PC-3 (cell line): Measurements from ENCODE around the gene MGAT5. TPM values are rescaled to one million over a fixed set of nuclear protein-coding genes. Genes with fewer than 3 reads are reported as not detected.

Experiments used
- ATAC-seq: fragments of 200-7000 bp; cut with Tn5 transposase; 2 replicates; pipeline ENCODE4 v1.9.1; 2020; ENCODE audit warnings: mild to moderate bottlenecking, moderate library complexity
- BruUV-seq: library from RNA; stranded (reverse); fragments of 400-500 nt; replicated peaks from 2 replicates; lab custom pipeline; 2021; lab: Mats Ljungman, UMichigan
- CTCF ChIA-PET: fragments of 300-600 bp; sonication (Branson Sonifier 250); formaldehyde crosslinking; loops from one replicate; lab custom pipeline; 2022; ENCODE audit warnings: antibody characterized with exemption; lab: Charles Lee
- POLR2A ChIA-PET: fragments of 300-600 bp; sonication (Branson Sonifier 250); formaldehyde crosslinking; loops from one replicate; lab custom pipeline; 2022; ENCODE audit warnings: antibody characterized with exemption; ENCODE audit not compliant: unreplicated experiment; lab: Charles Lee
- DNase-seq: peaks from one replicate; pipeline ENCODE4 v3.0.0-alpha.2; 2015
- H2AFZ ChIP-seq: fragments of 300-600 bp; sonication (generic); 2 replicates; pipeline ENCODE4 v1.6.0; 2016; ENCODE audit warnings: antibody characterized with exemption, low read length
- H3F3A ChIP-seq: fragments of 300-600 bp; sonication (generic); one replicate; pipeline ENCODE4 v1.6.0; 2017; ENCODE audit warnings: antibody characterized with exemption, low read length, control low read depth, mild to moderate bottlenecking; ENCODE audit not compliant: unreplicated experiment
- H3K27ac ChIP-seq: fragments of 300-600 bp; sonication (generic); 2 replicates; pipeline ENCODE4 v1.5.1; 2016; ENCODE audit warnings: mild to moderate bottlenecking, low read length
- H3K27me3 ChIP-seq: fragments of 300-600 bp; sonication (generic); 2 replicates; pipeline ENCODE4 v1.6.1; 2016; ENCODE audit warnings: low read length, mixed read lengths
- H3K36me3 ChIP-seq: fragments of 300-600 bp; sonication (generic); 2 replicates; pipeline ENCODE4 v1.6.1; 2016; ENCODE audit warnings: low read depth, mixed run types, low read length, mixed read lengths
- H3K4me1 ChIP-seq: fragments of 300-600 bp; sonication (generic); 2 replicates; pipeline ENCODE4 v1.5.1; 2016; ENCODE audit warnings: low read length; ENCODE audit not compliant: insufficient read depth
- H3K4me2 ChIP-seq: fragments of 300-600 bp; sonication (generic); 2 replicates; pipeline ENCODE4 v1.6.0; 2016; ENCODE audit warnings: low read length
- H3K4me3 ChIP-seq: fragments of 300-600 bp; sonication (generic); 2 replicates; pipeline ENCODE4 v1.5.1; 2016; ENCODE audit warnings: mild to moderate bottlenecking, low read length, mixed read lengths
- H3K79me2 ChIP-seq: fragments of 300-600 bp; sonication (generic); 2 replicates; pipeline ENCODE4 v1.6.1; 2017; ENCODE audit warnings: low read length, mixed read lengths
- H3K9ac ChIP-seq: fragments of 300-600 bp; sonication (generic); 2 replicates; pipeline ENCODE4 v1.6.0; 2016; ENCODE audit warnings: mild to moderate bottlenecking, low read length
- H3K9me2 ChIP-seq: fragments of 300-600 bp; sonication (generic); replicated peaks from 2 replicates; pipeline ENCODE4 v1.6.1; 2016; ENCODE audit warnings: mixed run types, low read length, mixed read lengths
- H3K9me3 ChIP-seq: fragments of 300-600 bp; sonication (generic); 2 replicates; pipeline ENCODE4 v1.6.1; 2016; ENCODE audit warnings: low read length, mixed read lengths
- H4K20me1 ChIP-seq: fragments of 300-600 bp; sonication (generic); 2 replicates; pipeline ENCODE4 v1.6.1; 2016; ENCODE audit warnings: low read length, mixed read lengths
- CTCF ChIP-seq: fragments of 300-600 bp; sonication (generic); conservative IDR thresholded peaks from 2 replicates; pipeline ENCODE4 v1.5.1; 2017; ENCODE audit warnings: antibody characterized with exemption, low read depth, mild to moderate bottlenecking, low read length
- EZH2 ChIP-seq: fragments of 300-600 bp; sonication (generic); IDR thresholded peaks from one replicate; pipeline ENCODE4 v1.6.1; 2017; ENCODE audit warnings: antibody characterized with exemption, mild to moderate bottlenecking, low read length; ENCODE audit not compliant: unreplicated experiment
- EZH2phosphoT487 ChIP-seq: fragments of 300-600 bp; sonication (generic); IDR thresholded peaks from 2 replicates; pipeline ENCODE4 v1.6.1; 2018; ENCODE audit warnings: mild to moderate bottlenecking, antibody characterized with exemption, low read length, borderline replicate concordance
- intact Hi-C: fragments of 100-400 bp; cut with micrococcal nuclease; formaldehyde crosslinking; loops from 2 replicates; pipeline ENCODE4 v1.9.0; 2023
- total RNA-seq: library from RNA; depleted of rRNA; stranded (reverse); fragments of >200 nt; gene quantifications from 2 replicates; pipeline ENCODE4 v1.2.3, GENCODE V29; 2014

MGAT5 gene
- total RNA-seq, 1 experiment from 2014 or later = 33.8 TPM

GRCh38 chr2:134351899-134352298, 98.0 kb downstream of the MGAT5 start:
- ChIA-PET POLR2A (no interaction called here), CTCF (no interaction called here)
- peaks cover 4% of the 10 kb centered on the region; the same call in 1 of the 2 replicates for H3K36me3 ChIP-seq
- no peaks in the 10 kb centered on the region for H3K4me1 ChIP-seq
- no peak overlapping the region for H3K4me3 ChIP-seq
- H2AFZ ChIP-seq = no peak overlapping the region
- H3K4me2 ChIP-seq = no peak overlapping the region
- TF ChIP-seq EZH2phosphoT487 (no peak), CTCF (no peak), EZH2 (no peak)
- intact Hi-C loops = no loop called here
- no peak for DNase-seq
- no peak overlapping the region for H3K9ac ChIP-seq
- H3K79me2 ChIP-seq = no peaks in the 10 kb centered on the region
- no peak for ATAC-seq
- H3K9me2 ChIP-seq = no peaks in the 10 kb centered on the region
- no peaks in the 10 kb centered on the region for H3K27me3 ChIP-seq
- no peaks in the 10 kb centered on the region for H3K9me3 ChIP-seq
- no peaks in the 10 kb centered on the region for H4K20me1 ChIP-seq
- H3K27ac ChIP-seq = no peak overlapping the region
- no TSS peak for BruUV-seq
- no peaks in the 10 kb centered on the region for H3F3A ChIP-seq

DNA sequence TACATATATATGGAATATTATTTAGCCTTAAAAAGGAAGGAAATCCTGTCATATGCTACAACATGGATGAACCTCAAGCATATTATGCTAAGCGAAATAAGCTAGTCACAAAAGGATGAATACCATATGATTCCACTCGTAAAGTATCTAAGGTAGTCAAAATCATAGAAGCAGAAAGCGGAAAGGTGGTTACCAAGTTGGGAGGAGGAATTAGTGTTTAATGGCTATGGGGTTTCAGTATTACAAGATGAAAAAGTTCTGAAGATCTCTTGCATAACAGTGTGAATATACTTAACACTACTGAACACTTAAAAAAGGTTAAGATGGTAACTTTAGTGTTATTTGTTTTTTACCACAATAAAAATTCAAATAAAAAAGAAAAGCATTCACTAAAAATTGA, 99.0 kb downstream of the MGAT5 start:
- no TSS peak for BruUV-seq
- H2AFZ ChIP-seq = no peak overlapping the region
- H3K27me3 ChIP-seq = no peaks in the 10 kb centered on the region
- no peak overlapping the region for H3K27ac ChIP-seq
- no peak overlapping the region for H3K4me2 ChIP-seq
- H3K36me3 ChIP-seq = peaks cover 4% of the 10 kb centered on the region; the same call in 1 of the 2 replicates
- TF ChIP-seq EZH2 = no peak
- no peak for TF ChIP-seq EZH2phosphoT487
- TF ChIP-seq CTCF = no peak
- no peak for DNase-seq
- ChIA-PET CTCF (no interaction called here), POLR2A (no interaction called here)
- no peaks in the 10 kb centered on the region for H3K9me2 ChIP-seq
- H3K79me2 ChIP-seq = no peaks in the 10 kb centered on the region
- no peaks in the 10 kb centered on the region for H3K4me1 ChIP-seq
- H4K20me1 ChIP-seq = no peaks in the 10 kb centered on the region
- H3F3A ChIP-seq = no peaks in the 10 kb centered on the region
- no peak for ATAC-seq
- no peak overlapping the region for H3K4me3 ChIP-seq
- no peak overlapping the region for H3K9ac ChIP-seq
- no peaks in the 10 kb centered on the region for H3K9me3 ChIP-seq
- intact Hi-C loops = no loop called here

DNA sequence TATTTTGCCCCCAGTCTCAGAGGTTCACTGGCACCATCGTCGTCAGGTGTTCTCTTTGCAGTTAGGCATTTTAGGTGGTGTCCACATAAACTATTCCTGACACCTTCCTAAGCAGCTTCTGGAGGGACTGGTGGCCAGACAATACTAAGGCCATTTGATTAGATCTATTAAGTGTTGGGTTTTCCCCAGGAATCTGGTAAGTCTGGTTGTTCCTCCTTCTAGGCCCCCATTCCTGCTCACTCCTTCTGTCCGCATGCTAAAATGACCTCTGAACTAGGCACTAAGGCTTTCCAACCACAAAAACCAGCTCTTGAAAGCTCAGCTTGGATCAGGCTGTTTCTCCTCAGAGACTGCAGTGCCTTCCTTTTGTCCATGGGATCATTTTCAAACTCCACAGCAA, 100.7 kb downstream of the MGAT5 start:
- Histone ChIP-seq H3K79me2 (no peaks in the 10 kb centered on the region), H3K9me3 (no peaks in the 10 kb centered on the region), H3K27me3 (no peaks in the 10 kb centered on the region), H3F3A (no peaks in the 10 kb centered on the region), H3K36me3 (peaks cover 4% of the 10 kb centered on the region; the same call in 1 of the 2 replicates), H2AFZ (no peak overlapping the region), H3K4me3 (no peak overlapping the region), H3K4me1 (peaks cover 11% of the 10 kb centered on the region), H3K27ac (no peak overlapping the region), H3K9ac (no peak overlapping the region), H3K4me2 (no peak overlapping the region), H4K20me1 (no peaks in the 10 kb centered on the region), H3K9me2 (no peaks in the 10 kb centered on the region)
- DNase-seq (no peak), ATAC-seq (no peak)
- TF ChIP-seq CTCF (no peak), EZH2 (no peak), EZH2phosphoT487 (no peak)
- intact Hi-C loops = loop anchor here (5.0 kb wide), 3 partner anchors 52 to 237 kb away; no protein-coding TSS in a partner anchor
- ChIA-PET POLR2A (no interaction called here), CTCF (no interaction called here)
- no TSS peak for BruUV-seq
